NK-92 treated with Interleukin-12 subunit alpha and Interleukin-12 subunit beta, amount 100 ng/mL, for 24 hours (cell line): ENCODE measurements around the gene GRK1.
"Not testable (repeated sequence)": the region's sequence is repeated elsewhere in the genome, so short reads cannot be mapped to it uniquely, and the experiment has no call there.

ENCODE experiments used
- DNase-seq: peaks from one replicate; lab custom pipeline; 2025; lab: John Stamatoyannopoulos, UW

Gene GRK1

DNA sequence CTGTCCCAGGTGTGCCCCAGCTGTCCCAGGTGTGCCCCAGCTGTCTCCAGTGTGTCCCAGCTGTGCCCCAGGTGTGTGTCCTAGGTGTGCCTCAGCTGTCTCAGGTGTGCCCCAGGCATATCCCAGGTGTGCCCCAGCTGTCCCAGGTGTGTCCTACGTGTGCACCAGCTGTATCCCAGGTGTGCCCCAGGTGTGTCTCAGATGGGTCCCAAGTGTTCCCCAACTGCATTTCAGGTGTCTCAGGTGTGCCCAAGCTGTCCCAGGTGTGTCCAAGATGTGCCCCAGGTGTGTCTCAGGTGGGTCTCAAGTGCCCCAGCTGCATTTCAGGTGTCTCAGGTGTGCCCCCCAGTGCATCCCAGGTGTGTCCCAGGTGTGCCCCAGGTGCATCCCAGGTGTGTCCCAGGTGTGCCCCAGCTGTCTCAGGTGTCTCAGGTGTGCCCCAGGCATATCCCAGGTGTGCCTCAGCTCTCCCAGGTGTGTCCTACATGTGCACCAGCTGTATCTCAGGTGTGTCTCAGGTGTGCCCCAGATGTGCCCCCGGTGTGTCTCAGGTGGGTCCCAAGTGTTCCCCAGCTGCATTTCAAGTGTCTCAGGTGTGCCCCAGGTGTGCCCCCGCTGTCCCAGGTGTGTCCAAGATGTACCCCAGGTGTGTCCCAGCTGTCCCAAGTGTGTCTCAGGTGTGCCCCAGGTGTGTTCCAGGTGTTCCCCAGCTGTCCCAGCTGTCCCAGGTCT lies 1.3 kb upstream of the GRK1 start:
- no peak for DNase-seq

DNA sequence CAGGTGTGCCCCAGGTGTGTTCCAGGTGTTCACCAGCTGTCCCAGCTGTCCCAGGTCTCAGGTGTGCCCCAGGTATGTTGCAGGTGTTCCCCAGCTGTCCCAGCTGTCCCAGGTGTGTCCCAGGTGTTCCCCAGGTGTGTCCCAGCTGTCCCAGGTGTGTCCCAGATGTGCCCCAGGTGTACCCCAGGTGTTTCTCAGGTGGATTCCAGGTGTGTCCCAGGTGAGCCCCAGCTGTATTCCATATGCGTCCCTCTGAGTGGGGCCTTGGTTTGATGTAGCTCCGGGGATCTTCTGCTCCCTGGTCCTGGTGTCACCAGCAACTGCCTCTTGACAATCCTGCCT lies 719 bp upstream of the GRK1 start:
- DNase-seq: no peak

DNA sequence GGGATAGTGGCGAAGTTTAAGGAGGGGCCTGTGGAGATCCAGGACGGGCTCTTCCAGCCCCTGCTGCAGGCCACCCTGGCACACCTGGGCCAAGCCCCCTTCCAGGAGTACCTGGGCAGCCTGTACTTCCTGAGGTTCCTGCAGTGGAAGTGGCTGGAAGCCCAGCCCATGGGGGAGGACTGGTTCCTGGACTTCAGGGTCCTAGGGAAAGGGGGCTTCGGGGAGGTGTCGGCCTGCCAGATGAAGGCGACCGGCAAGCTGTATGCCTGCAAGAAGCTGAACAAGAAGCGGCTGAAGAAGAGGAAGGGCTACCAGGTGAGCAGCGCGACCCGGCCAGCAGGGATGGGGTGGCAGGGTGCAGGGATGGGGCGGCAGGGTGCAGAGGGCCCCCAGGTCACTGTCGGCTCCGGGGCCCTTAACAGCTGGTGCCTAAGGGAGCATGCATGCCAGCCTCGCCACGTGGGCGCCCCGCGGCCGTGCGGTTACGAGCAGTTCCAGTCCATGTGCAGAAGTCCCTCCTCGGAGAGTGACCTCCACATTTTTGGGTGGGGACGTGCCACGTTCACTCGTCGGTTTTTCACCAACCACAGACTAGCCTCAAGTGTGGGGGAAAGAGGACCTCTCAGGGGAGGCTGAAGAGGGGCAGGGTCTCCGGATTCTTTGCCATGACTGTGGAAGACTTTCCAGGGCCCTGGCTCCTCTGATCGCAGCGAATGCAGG lies 912 bp downstream of the GRK1 start:
- no peak for DNase-seq

GRCh38 chr13:113668491-113668971 lies 1.5 kb downstream of the GRK1 start:
- no peak for DNase-seq

DNA sequence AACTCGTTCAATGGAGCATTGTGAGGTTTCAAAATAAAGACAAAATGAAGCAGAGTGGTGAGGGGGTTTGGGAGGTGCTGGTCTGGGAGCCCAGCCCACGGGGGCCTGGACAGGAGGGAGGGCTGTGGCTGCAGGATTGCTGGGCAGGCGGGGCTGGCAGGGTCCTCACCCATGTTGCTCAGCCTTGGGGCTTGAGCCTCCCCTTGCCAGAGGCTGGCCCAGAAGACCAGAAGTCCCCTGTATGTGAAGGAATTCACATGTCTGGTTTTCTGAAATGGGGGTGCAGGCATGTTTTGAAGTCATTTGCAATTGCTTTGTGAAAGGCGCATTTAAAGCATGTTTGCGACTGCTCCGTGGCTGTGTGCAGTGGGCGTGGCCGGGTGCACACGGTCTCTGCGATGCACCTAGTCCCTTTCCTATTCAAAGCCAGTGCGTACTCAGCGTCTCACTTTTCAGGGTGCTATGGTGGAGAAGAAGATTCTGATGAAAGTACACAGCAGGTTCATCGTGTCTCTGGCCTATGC lies 2.3 kb downstream of the GRK1 start:
- no peak for DNase-seq

GRCh38 chr13:113669755-113670341 lies 2.8 kb downstream of the GRK1 start:
- no peak for DNase-seq

- no peak for DNase-seq
Observed at GRCh38 chr13:113670541-113670940, 3.5 kb downstream of the GRK1 start.

GRCh38 chr13:113671066-113672001 lies 4.3 kb downstream of the GRK1 start:
- DNase-seq: no peak

GRCh38 chr13:113672002-113672651 lies 5.1 kb downstream of the GRK1 start:
- no peak for DNase-seq

DNA sequence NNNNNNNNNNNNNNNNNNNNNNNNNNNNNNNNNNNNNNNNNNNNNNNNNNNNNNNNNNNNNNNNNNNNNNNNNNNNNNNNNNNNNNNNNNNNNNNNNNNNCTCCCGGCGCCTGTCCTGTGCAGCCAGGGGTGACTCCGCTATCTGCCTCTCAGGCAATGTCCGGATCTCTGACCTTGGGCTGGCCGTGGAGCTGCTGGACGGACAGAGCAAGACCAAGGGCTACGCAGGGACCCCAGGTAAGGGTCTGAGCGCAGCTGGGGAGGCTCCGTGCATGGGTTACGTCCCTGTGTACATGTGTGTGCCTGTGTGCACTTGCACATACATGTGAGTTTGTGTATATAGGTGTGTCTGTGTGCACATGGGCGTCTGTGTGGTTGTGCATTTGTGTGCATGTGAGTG lies 55.9 kb downstream of the GRK1 start:
- no peak for DNase-seq

- no peak for DNase-seq
Observed at GRCh38 chr13:113723410-113724015, 56.5 kb downstream of the GRK1 start.

DNA sequence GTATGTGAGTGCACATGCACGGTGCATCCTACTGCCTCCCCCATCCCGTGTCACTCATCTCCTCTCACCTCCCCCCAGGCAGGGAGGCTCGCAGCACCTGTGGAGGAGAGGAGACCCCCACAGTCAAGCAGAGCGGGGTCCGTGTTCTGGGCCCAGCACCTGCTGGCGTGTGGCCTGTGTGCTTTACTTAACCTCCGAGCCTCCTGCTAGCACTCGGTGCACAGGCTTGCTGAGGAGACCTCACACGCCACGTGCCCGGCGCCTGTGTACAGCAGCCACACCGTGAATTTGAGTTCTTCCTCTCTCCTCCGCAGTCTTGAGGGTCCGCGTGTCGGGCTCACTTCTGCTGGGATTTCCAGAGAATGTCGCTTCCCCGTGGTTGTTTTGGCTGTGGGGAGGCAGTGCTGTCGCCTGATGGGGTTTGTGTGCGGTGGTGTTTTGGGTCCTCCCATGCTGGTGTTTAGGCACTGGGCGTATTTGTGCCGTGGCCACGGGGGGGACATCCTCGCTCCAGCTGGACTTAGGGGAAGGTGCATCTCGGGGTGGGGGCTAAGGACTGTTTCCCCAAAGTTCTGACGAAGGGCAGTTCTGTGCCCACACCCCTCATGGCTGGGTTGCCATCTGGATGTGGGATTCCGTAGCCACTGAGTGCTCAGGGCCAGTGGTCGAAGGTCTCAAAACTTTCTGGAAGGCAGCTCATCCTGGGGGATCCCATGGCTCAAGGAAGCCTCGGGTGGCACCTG lies 57.2 kb downstream of the GRK1 start:
- no peak for DNase-seq

DNA sequence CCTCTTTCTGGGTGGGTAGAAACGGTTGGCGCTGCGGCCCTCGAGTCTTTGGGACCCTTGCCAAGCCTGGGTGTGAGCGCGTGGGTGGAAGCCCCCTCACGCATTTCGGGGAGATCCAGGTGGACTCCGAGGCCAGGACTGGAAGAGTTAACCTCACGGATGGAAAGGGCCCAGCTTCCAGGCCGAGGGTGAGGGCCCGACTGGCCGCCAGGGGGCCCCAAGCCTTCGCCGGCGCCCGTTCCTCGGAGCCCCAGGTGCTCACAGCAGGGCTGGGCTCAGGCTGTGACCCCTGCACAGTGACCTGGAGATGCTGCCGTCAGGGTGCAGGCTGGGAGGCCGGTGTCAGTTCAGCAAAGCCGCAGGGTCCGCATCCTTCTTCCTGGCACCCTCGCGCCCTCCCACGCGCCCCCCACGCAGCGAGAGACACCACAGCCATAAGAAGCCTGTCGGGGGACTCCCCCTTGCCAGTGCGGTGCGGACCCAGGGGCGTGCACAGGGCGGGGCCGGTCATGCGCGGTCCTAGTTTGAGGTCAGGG lies 57.8 kb downstream of the GRK1 start:
- no peak for DNase-seq

DNA sequence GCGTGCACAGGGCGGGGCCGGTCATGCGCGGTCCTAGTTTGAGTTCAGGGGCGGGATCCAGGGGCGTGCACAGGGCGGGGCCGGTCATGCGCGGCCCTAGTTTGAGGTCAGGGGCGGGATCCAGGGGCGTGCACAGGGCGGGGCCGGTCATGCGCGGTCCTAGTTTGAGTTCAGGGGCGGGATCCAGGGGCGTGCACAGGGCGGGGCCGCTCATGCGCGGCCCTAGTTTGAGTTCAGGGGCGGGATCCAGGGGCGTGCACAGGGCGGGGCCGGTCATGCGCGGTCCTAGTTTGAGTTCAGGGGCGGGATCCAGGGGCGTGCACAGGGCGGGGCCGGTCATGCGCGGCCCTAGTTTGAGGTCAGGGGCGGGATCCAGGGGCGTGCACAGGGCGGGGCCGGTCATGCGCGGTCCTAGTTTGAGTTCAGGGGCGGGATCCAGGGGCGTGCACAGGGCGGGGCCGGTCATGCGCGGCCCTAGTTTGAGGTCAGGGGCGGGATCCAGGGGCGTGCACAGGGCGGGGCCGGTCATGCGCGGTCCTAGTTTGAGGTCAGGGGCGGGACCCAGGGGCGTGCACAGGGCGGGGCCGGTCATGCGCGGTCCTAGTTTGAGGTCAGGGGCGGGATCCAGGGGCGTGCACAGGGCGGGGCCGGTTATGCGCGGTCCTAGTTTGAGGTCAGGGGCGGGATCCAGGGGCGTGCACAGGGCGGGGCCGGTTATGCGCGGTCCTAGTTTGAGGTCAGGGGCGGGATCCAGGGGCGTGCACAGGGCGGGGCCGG lies 58.5 kb downstream of the GRK1 start:
- DNase-seq: not testable (repeated sequence)

- DNase-seq: not testable (repeated sequence)
Observed at GRCh38 chr13:113726106-113726821, 59.2 kb downstream of the GRK1 start.

GRCh38 chr13:113726961-113727411 lies 60.0 kb downstream of the GRK1 start:
- no peak for DNase-seq

DNA sequence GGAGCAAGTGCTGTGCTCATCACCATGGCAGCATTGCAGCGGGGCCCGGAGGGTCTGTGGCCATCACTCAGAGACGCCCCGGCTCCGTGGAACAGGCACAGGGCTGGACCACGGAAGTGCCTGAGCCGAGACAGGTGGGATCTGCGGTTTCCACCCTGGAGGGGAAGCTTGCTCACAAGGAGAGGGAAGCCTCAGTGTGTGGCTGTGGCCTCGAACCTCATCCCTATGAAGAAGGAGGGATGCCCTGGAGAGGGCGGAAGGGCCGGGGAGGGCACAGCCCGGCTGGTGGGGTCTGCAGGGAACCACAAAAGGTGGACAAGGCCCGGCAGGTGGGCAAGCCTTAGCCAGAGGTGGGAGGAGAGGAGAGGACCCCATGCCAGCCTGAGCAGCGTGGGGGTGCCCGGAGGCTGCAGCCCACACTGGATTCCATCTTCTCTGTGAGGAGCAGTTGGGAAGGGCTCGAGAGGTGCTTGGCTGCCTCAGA lies 61.6 kb downstream of the GRK1 start:
- no peak for DNase-seq
